Measurements from ENCODE around the gene TMEM80.

- TF ChIP-seq CTCF (IDR thresholded peaks at IDR 0.05) (no peak), POLR2A (IDR thresholded peaks at IDR 0.05) (no peak), POLR2AphosphoS5 (IDR thresholded peaks at IDR 0.05) (no peak), EP300 (IDR thresholded peaks at IDR 0.05) (no peak)
Measured at GRCh38 chr11:665062-665703, 30.4 kb upstream of the TMEM80 start.
